ENCODE data around the gene ACOX1. TPM values are rescaled to one million over a fixed set of nuclear protein-coding genes. Genes with fewer than 3 reads are reported as not detected.

ACOX1 gene
- total RNA-seq, 4 donors from 2014 or later = 46.9 to 73.3 (median 62.3) TPM

- no CpG with 5 or more reads among the region's 9 CpGs for WGBS, 2 donors
- Histone ChIP-seq H3K27me3 (peaks cover 0 to 16% (median 0%) of the 10 kb centered on the region in 4 donors), H3K36me3 (peaks cover 0 to 49% (median 0%) of the 10 kb centered on the region in 3 donors), H3K9me3 (no peaks in the 10 kb centered on the region), H3K4me3 (peak overlapping the region in 3 of 4 donors; percentile 61 to 77 (median 68)), H3K27ac (peak overlapping the region in 3 of 4 donors; percentile 97 to 99 (median 97)), H3K4me1 (peaks cover 4 to 48% (median 7%) of the 10 kb centered on the region in 3 donors)
- no peak for DNase-seq
- TF ChIP-seq CTCF (IDR thresholded peaks at IDR 0.05) (no peak), POLR2A (IDR thresholded peaks at IDR 0.05) (no peak)
- intact Hi-C loops (cut with DNase I) = no loop called here
These were observed 45.4 kb upstream of the ACOX1 start for GRCh38 chr17:76024353-76024752.

GRCh38 chr17:76023900-76024237, 44.9 kb upstream of the ACOX1 start:
- H3K27ac ChIP-seq = peak overlapping the region in 3 of 4 donors; percentile 97 to 99 (median 97)
- intact Hi-C loops (cut with DNase I) = no loop called here

GRCh38 chr17:76022973-76023899, 44.3 kb upstream of the ACOX1 start:
- peak overlapping the region in 3 of 4 donors; percentile 97 to 99 (median 97) for H3K27ac ChIP-seq
- intact Hi-C loops (cut with DNase I) = no loop called here

More at GRCh38 chr17:76023900-76024237, 44.9 kb upstream of the ACOX1 start:
- DNase-seq = no peak
- H3K9me3 ChIP-seq = no peaks in the 10 kb centered on the region
- no peak for TF ChIP-seq POLR2A (IDR thresholded peaks at IDR 0.05)
- TF ChIP-seq CTCF (IDR thresholded peaks at IDR 0.05) = no peak
- H3K27me3 ChIP-seq = peaks cover 0 to 16% (median 0%) of the 10 kb centered on the region in 4 donors
- H3K4me3 ChIP-seq = peak overlapping the region in 2 of 4 donors; percentile 68 to 77
- H3K36me3 ChIP-seq = peaks cover 0 to 54% (median 3%) of the 10 kb centered on the region in 3 donors
- 89 to 100% methylated on average over 1 to 7 of the region's 9 CpGs for WGBS, 2 donors
- peaks cover 0 to 43% (median 5%) of the 10 kb centered on the region in 3 donors for H3K4me1 ChIP-seq

GRCh38 chr17:76022285-76022684, 43.3 kb upstream of the ACOX1 start:
- TF ChIP-seq CTCF (IDR thresholded peaks at IDR 0.05) = no peak
- intact Hi-C loops (cut with DNase I) = no loop called here
- no peak for DNase-seq
- Histone ChIP-seq H3K27ac (no peak overlapping the region), H3K4me1 (peaks cover 0 to 28% (median 0%) of the 10 kb centered on the region in 3 donors), H3K4me3 (no peak overlapping the region), H3K36me3 (peaks cover 5 to 70% (median 5%) of the 10 kb centered on the region in 3 donors), H3K9me3 (no peaks in the 10 kb centered on the region), H3K27me3 (peaks cover 0 to 16% (median 0%) of the 10 kb centered on the region in 4 donors)
- WGBS, 2 donors = 80% methylated on average over 4 of the region's 24 CpGs; no CpG with 5 or more reads in 1 of the 2 donors

More at GRCh38 chr17:76022973-76023899, 44.3 kb upstream of the ACOX1 start:
- H3K4me3 ChIP-seq = no peak overlapping the region
- no peaks in the 10 kb centered on the region for H3K9me3 ChIP-seq
- no peak for TF ChIP-seq POLR2A (IDR thresholded peaks at IDR 0.05)
- DNase-seq = no peak
- WGBS, 2 donors = 85 to 91% methylated on average over 4 to 18 of the region's 28 CpGs
- H3K27me3 ChIP-seq = peaks cover 0 to 16% (median 0%) of the 10 kb centered on the region in 4 donors
- H3K4me1 ChIP-seq = peaks cover 0 to 36% (median 5%) of the 10 kb centered on the region in 3 donors
- peaks cover 4 to 61% (median 5%) of the 10 kb centered on the region in 3 donors for H3K36me3 ChIP-seq

GRCh38 chr17:76019833-76020467, 41.0 kb upstream of the ACOX1 start:
- intact Hi-C loops (cut with DNase I) = loop anchor here (10.0 kb wide), 1 partner anchor 265 kb away; no protein-coding TSS in a partner anchor
- DNase-seq = no peak
- Histone ChIP-seq H3K4me3 (no peak overlapping the region), H3K4me1 (peaks cover 0 to 31% (median 3%) of the 10 kb centered on the region in 3 donors), H3K27me3 (peaks cover 0 to 19% (median 0%) of the 10 kb centered on the region in 4 donors), H3K27ac (no peak overlapping the region), H3K36me3 (peaks cover 5 to 93% (median 5%) of the 10 kb centered on the region in 3 donors), H3K9me3 (no peaks in the 10 kb centered on the region)
- TF ChIP-seq CTCF (IDR thresholded peaks at IDR 0.05) = no peak
- TF ChIP-seq POLR2A (IDR thresholded peaks at IDR 0.05) = no peak
- WGBS, 2 donors = 79 to 87% methylated on average over 6 of the region's 6 CpGs
